Measurements from ENCODE around the gene EBF3. TPM values are rescaled to one million over a fixed set of nuclear protein-coding genes. Genes with fewer than 3 reads are reported as not detected.

The EBF3 gene
- total and polyA plus RNA-seq, 3 experiments from 2014 or later, result not detected

DNA sequence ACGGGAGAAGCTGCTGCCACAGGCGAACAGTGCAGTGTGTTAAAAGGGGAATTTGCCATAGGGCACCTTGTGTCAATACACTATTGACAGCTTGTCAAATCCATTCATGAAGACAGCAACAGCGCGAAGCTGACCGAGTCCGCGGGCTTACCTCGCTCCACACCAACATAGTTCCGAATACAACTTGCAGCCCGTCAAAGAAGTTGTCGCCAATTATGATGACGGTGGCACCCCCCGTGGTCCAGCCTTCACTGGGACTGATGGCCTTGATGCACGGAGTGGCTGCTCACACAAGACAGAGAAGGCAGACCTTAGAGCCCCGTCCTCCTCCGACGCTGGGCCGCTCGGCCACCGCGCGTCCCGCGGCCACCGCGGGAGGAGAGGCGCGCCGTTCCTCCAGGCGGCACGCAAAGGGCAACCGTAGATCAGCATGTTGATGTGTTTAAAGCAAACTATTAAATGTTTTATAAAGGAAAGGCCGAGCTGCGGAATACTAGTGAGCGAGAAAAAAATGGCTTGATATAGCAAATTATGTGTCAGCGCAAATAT is 96.4 kb downstream of the EBF3 start:
- H3K36me3 Mint-ChIP-seq, result no peaks in the 10 kb centered on the region
- peaks cover 0 to 9% of the 10 kb centered on the region in 2 donors for H3K27me3 Mint-ChIP-seq
- ChIA-PET CTCF (no interaction called here), POLR2A (no interaction called here)
- Histone ChIP-seq H3K4me3 (ENCODE audit: low read length) (no peak overlapping the region), H3K27me3 (ENCODE audit: insufficient read depth, low read length, poor library complexity, severe bottlenecking) (no peaks in the 10 kb centered on the region), H3K36me3 (ENCODE audit: insufficient read depth, low read length) (no peaks in the 10 kb centered on the region), H3K4me1 (ENCODE audit: insufficient read depth, low read length) (no peaks in the 10 kb centered on the region), H3K9me3 (ENCODE audit: low read length) (no peaks in the 10 kb centered on the region), H3K27ac (ENCODE audit: low read depth, low read length) (no peak overlapping the region)
- no peak overlapping the region for H3K4me3 Mint-ChIP-seq
- H3K27ac Mint-ChIP-seq, result no peak overlapping the region
- H3K9me3 Mint-ChIP-seq, result no peaks in the 10 kb centered on the region
- peaks cover 0 to 4% (median 0%) of the 10 kb centered on the region in 3 donors for H3K4me1 Mint-ChIP-seq
- DNase-seq, result no peak

DNA sequence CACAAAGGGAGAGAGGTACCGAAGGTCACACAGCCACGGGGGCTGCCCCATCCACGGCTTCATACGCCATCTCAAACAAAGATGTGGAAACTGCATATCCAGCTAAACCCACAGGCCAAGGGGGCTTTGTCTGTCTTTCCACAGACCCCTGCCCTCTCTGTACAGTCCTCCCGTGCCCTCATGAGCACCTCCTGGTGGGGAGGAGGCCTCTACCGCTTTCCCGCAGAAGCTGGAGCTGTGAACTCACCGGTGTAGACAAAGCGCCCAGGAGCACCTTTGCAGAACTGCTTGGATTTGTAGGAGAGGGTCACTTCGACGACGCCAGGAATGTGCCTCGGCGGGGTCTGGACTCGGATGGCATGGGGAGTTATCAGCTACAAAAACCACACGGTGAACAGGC is 97.2 kb downstream of the EBF3 start:
- no peaks in the 10 kb centered on the region for H3K36me3 ChIP-seq (ENCODE audit: insufficient read depth, low read length)
- peaks cover 0 to 4% (median 0%) of the 10 kb centered on the region in 3 donors for H3K4me1 Mint-ChIP-seq
- POLR2A ChIA-PET, result no interaction called here
- DNase-seq, result no peak
- no peaks in the 10 kb centered on the region for H3K9me3 Mint-ChIP-seq
- H3K4me3 ChIP-seq (ENCODE audit: low read length), result no peak overlapping the region
- H3K27me3 Mint-ChIP-seq, result peaks cover 0 to 6% of the 10 kb centered on the region in 2 donors
- H3K27ac ChIP-seq (ENCODE audit: low read depth, low read length), result no peak overlapping the region
- no peak overlapping the region for H3K27ac Mint-ChIP-seq
- CTCF ChIA-PET, result no interaction called here
- no peak overlapping the region for H3K4me3 Mint-ChIP-seq
- no peaks in the 10 kb centered on the region for H3K4me1 ChIP-seq (ENCODE audit: insufficient read depth, low read length)
- no peaks in the 10 kb centered on the region for H3K36me3 Mint-ChIP-seq
- H3K27me3 ChIP-seq (ENCODE audit: insufficient read depth, low read length, poor library complexity, severe bottlenecking), result no peaks in the 10 kb centered on the region
- no peaks in the 10 kb centered on the region for H3K9me3 ChIP-seq (ENCODE audit: low read length)

DNA sequence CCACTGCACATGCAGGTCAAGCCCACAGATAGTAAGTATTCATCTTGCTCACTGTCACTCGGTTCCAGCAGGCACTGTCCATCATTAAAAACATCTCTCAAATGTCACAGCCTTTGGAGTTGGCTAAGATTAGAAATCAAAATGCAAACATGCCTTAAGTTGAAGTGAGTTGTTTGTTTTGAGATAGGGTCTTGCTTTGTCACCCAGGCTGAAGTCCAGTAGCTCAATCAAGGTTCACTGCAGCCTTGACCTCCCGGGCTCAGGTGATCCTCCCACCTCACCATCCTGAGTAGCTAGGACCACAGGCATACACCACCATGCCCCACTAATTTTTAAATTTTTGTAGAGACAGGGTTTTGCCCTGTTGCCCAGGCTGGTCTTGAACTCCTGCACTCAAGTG is 98.1 kb downstream of the EBF3 start:
- DNase-seq, result no peak
- H3K27ac ChIP-seq (ENCODE audit: low read depth, low read length), result no peak overlapping the region
- ChIA-PET CTCF (no interaction called here), POLR2A (no interaction called here)
- Mint-ChIP-seq H3K36me3 (no peaks in the 10 kb centered on the region), H3K27me3 (peaks cover 5 to 6% of the 10 kb centered on the region in 2 donors), H3K9me3 (no peaks in the 10 kb centered on the region), H3K4me3 (no peak overlapping the region), H3K4me1 (no peaks in the 10 kb centered on the region), H3K27ac (no peak overlapping the region)
- H3K4me1 ChIP-seq (ENCODE audit: insufficient read depth, low read length), result no peaks in the 10 kb centered on the region
- no peak overlapping the region for H3K4me3 ChIP-seq (ENCODE audit: low read length)
- no peaks in the 10 kb centered on the region for H3K27me3 ChIP-seq (ENCODE audit: insufficient read depth, low read length, poor library complexity, severe bottlenecking)
- H3K9me3 ChIP-seq (ENCODE audit: low read length), result no peaks in the 10 kb centered on the region
- H3K36me3 ChIP-seq (ENCODE audit: insufficient read depth, low read length), result no peaks in the 10 kb centered on the region

DNA sequence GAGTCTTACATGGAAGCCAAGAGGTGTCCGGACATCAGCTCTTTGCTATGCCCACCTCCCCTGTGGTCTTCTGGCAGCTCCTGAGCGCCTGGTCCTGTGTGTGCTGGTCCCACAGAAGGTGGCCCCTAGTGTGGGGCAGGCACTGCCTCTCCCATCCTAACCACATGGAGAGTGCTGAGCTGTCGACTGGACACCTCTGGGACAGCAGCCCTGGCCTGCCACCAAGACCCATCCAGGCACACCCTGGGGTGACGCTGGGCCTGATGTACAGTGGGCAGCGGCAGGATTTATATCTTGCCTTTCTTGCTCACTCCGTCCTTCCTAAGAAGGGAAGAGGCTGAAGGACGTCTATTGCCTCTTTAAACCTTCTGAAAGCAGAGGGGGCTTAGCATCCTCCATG is 98.7 kb downstream of the EBF3 start:
- no peak overlapping the region for H3K27ac Mint-ChIP-seq
- ChIA-PET CTCF (no interaction called here), POLR2A (no interaction called here)
- peaks cover 5 to 6% of the 10 kb centered on the region in 2 donors for H3K27me3 Mint-ChIP-seq
- H3K27ac ChIP-seq (ENCODE audit: low read depth, low read length), result no peak overlapping the region
- H3K4me3 ChIP-seq (ENCODE audit: low read length), result no peak overlapping the region
- no peaks in the 10 kb centered on the region for H3K27me3 ChIP-seq (ENCODE audit: insufficient read depth, low read length, poor library complexity, severe bottlenecking)
- no peaks in the 10 kb centered on the region for H3K9me3 Mint-ChIP-seq
- H3K9me3 ChIP-seq (ENCODE audit: low read length), result no peaks in the 10 kb centered on the region
- no peaks in the 10 kb centered on the region for H3K36me3 ChIP-seq (ENCODE audit: insufficient read depth, low read length)
- H3K36me3 Mint-ChIP-seq, result no peaks in the 10 kb centered on the region
- no peaks in the 10 kb centered on the region for H3K4me1 ChIP-seq (ENCODE audit: insufficient read depth, low read length)
- peak in 1 of 5 donors; percentile 41 for DNase-seq
- no peak overlapping the region for H3K4me3 Mint-ChIP-seq
- H3K4me1 Mint-ChIP-seq, result no peaks in the 10 kb centered on the region

DNA sequence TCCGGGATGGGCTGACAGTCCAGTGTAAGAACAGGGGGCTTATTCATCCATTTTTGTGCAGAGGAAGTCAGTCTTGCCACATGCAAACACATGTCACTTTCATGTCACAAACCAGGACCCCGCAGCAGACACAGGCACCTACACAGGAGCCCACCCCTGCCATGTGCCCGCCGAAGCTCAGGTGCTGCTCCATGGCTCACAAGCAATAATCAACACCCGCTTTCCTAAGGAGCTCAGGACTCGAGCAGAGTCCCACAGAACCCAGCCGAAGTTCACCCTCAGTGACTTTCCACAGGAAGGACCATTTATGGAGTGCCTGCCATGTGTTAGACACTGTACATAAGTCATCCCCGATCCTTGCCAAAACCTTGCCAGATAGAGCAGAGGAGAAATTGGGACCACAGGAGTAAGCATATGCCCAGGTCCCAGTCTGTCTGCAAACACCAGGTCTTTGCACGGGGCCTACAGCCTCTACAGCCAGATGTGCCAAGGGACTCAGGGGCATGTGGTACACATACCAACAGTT is 99.4 kb downstream of the EBF3 start:
- H3K27me3 ChIP-seq (ENCODE audit: insufficient read depth, low read length, poor library complexity, severe bottlenecking), result no peaks in the 10 kb centered on the region
- DNase-seq, result peak in 1 of 5 donors; percentile 18
- POLR2A ChIA-PET, result no interaction called here

DNA sequence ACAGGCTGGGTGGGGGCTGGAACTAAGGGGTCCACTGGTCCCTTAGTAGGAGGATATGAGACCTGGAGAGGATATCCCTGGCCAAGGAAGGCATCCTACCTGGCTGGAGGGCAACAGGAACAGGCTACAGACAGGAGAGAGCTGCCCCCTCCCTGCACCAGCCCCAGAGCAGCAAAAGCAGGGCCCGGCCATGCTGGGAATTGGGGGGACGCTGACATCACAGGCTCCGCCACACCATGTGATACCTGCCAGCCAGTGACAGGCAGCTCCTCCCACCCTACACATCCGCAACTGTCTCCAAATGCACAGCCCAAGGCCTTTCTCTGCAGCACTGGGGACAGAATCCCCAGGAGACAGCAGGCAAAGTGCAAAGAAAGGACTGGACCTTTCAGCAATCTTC is 100.0 kb downstream of the EBF3 start:
- H3K9me3 Mint-ChIP-seq, result no peaks in the 10 kb centered on the region
- no peaks in the 10 kb centered on the region for H3K36me3 ChIP-seq (ENCODE audit: insufficient read depth, low read length)
- H3K27ac ChIP-seq (ENCODE audit: low read depth, low read length), result no peak overlapping the region
- no peaks in the 10 kb centered on the region for H3K36me3 Mint-ChIP-seq
- ChIA-PET POLR2A (no interaction called here), CTCF (interaction anchor here (1.0 kb wide), 1 partner anchor 12 kb away, joined by 3 read pairs; no protein-coding TSS in a partner anchor)
- DNase-seq, result peak in 1 of 5 donors; percentile 18
- no peak overlapping the region for H3K4me3 Mint-ChIP-seq
- peaks cover 0 to 5% of the 10 kb centered on the region in 2 donors for H3K27me3 Mint-ChIP-seq
- no peaks in the 10 kb centered on the region for H3K4me1 Mint-ChIP-seq
- no peaks in the 10 kb centered on the region for H3K27me3 ChIP-seq (ENCODE audit: insufficient read depth, low read length, poor library complexity, severe bottlenecking)
- no peak overlapping the region for H3K27ac Mint-ChIP-seq
- no peaks in the 10 kb centered on the region for H3K9me3 ChIP-seq (ENCODE audit: low read length)
- H3K4me1 ChIP-seq (ENCODE audit: insufficient read depth, low read length), result no peaks in the 10 kb centered on the region
- no peak overlapping the region for H3K4me3 ChIP-seq (ENCODE audit: low read length)

More for the DNA sequence above, 99.4 kb downstream of the EBF3 start:
- no peaks in the 10 kb centered on the region for H3K9me3 Mint-ChIP-seq
- Histone ChIP-seq H3K4me3 (ENCODE audit: low read length) (no peak overlapping the region), H3K36me3 (ENCODE audit: insufficient read depth, low read length) (no peaks in the 10 kb centered on the region), H3K27ac (ENCODE audit: low read depth, low read length) (no peak overlapping the region), H3K4me1 (ENCODE audit: insufficient read depth, low read length) (no peaks in the 10 kb centered on the region), H3K9me3 (ENCODE audit: low read length) (no peaks in the 10 kb centered on the region)
- no peaks in the 10 kb centered on the region for H3K36me3 Mint-ChIP-seq
- CTCF ChIA-PET, result no interaction called here
- H3K27me3 Mint-ChIP-seq, result peaks cover 1 to 5% of the 10 kb centered on the region in 2 donors
- H3K27ac Mint-ChIP-seq, result no peak overlapping the region
- H3K4me1 Mint-ChIP-seq, result no peaks in the 10 kb centered on the region
- H3K4me3 Mint-ChIP-seq, result no peak overlapping the region

DNA sequence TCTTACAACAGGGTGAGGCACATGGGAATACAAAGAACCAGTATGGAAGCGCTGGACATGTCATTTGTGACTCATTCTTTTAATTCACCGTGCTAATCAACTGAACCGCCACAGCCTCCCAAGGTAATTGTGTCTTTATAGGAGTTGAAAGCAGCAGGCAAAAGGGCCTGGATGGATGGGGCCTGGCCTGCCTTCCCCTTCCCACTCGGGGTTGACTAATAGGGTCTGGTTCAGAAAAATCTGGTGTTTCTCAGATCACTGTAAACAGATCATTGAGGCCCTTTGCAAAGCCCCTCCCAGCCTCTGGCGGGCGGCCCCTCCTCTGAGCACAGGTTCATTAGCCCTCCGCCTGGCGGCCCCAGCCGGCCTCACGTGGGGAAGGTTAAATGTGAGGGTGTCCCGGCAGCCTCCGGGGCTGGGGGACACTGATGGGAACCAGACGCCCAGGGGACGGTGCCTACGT is 100.8 kb downstream of the EBF3 start:
- Mint-ChIP-seq H3K4me1 (no peaks in the 10 kb centered on the region), H3K36me3 (no peaks in the 10 kb centered on the region), H3K4me3 (no peak overlapping the region), H3K27ac (no peak overlapping the region), H3K9me3 (no peaks in the 10 kb centered on the region), H3K27me3 (peaks cover 0 to 5% of the 10 kb centered on the region in 2 donors)
- ChIA-PET CTCF (interaction anchor here (1.0 kb wide), 1 partner anchor 11 kb away, joined by 3 read pairs; no protein-coding TSS in a partner anchor), POLR2A (no interaction called here)
- DNase-seq, result peak in 1 of 5 donors; percentile 29
- H3K36me3 ChIP-seq (ENCODE audit: insufficient read depth, low read length), result no peaks in the 10 kb centered on the region
- no peaks in the 10 kb centered on the region for H3K27me3 ChIP-seq (ENCODE audit: insufficient read depth, low read length, poor library complexity, severe bottlenecking)
- H3K27ac ChIP-seq (ENCODE audit: low read depth, low read length), result no peak overlapping the region
- H3K9me3 ChIP-seq (ENCODE audit: low read length), result no peaks in the 10 kb centered on the region
- no peak overlapping the region for H3K4me3 ChIP-seq (ENCODE audit: low read length)
- H3K4me1 ChIP-seq (ENCODE audit: insufficient read depth, low read length), result no peaks in the 10 kb centered on the region

DNA sequence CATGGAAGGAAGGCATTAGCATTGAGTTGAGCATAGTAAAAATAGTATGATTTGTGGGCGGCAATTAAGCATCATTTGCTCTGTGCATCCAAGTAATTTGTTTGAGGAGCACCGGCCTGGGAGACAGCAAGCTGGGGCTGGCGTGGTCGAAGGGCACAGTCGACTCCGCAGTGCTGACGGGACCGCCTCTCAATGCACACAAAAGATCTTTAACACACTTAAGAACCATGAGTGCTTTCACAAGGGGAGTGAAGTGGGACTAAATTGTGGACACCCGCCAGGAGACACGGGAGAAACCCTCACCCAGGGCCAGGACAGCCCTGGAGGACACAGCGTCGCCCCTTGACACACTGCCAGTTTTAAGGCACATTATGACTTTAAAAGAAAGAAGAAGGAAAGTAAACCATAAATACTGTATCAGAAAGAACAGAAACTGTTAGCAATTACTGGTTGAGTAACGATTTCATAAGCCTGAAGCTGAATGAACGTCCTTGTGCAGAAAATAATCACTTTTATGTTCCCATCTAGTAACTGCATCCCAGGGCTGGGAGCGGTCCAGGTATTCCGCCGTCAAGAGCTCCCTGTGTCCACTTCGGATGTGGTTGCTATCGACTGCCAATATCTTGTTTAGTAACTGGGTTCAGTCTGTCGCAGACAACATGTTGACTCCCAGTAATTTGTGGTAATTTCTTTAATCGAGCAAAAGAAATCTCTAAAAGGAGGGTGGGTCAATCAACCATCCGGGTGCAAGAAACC is 102.1 kb downstream of the EBF3 start:
- POLR2A ChIA-PET, result no interaction called here

More for the DNA sequence above, 102.1 kb downstream of the EBF3 start:
- CTCF ChIA-PET, result no interaction called here
- no peak overlapping the region for H3K27ac Mint-ChIP-seq
- H3K4me1 ChIP-seq (ENCODE audit: insufficient read depth, low read length), result no peaks in the 10 kb centered on the region
- no peaks in the 10 kb centered on the region for H3K27me3 ChIP-seq (ENCODE audit: insufficient read depth, low read length, poor library complexity, severe bottlenecking)
- no peaks in the 10 kb centered on the region for H3K36me3 Mint-ChIP-seq
- no peak overlapping the region for H3K4me3 Mint-ChIP-seq
- no peak overlapping the region for H3K4me3 ChIP-seq (ENCODE audit: low read length)
- no peaks in the 10 kb centered on the region for H3K4me1 Mint-ChIP-seq
- no peak for DNase-seq
- H3K9me3 ChIP-seq (ENCODE audit: low read length), result no peaks in the 10 kb centered on the region
- peaks cover 0 to 5% of the 10 kb centered on the region in 2 donors for H3K27me3 Mint-ChIP-seq
- no peaks in the 10 kb centered on the region for H3K36me3 ChIP-seq (ENCODE audit: insufficient read depth, low read length)
- H3K9me3 Mint-ChIP-seq, result no peaks in the 10 kb centered on the region
- H3K27ac ChIP-seq (ENCODE audit: low read depth, low read length), result no peak overlapping the region
